HG02798 (cell line): ENCODE data around the gene NR5A1.

Source experiments
- ATAC-seq: cut with Tn5 transposase; IDR thresholded peaks from one replicate; pipeline ENCODE4 v1.9.1; 2021; ENCODE audit warnings: mild to moderate bottlenecking; ENCODE audit not compliant: unreplicated experiment, poor library complexity

The NR5A1 gene

DNA sequence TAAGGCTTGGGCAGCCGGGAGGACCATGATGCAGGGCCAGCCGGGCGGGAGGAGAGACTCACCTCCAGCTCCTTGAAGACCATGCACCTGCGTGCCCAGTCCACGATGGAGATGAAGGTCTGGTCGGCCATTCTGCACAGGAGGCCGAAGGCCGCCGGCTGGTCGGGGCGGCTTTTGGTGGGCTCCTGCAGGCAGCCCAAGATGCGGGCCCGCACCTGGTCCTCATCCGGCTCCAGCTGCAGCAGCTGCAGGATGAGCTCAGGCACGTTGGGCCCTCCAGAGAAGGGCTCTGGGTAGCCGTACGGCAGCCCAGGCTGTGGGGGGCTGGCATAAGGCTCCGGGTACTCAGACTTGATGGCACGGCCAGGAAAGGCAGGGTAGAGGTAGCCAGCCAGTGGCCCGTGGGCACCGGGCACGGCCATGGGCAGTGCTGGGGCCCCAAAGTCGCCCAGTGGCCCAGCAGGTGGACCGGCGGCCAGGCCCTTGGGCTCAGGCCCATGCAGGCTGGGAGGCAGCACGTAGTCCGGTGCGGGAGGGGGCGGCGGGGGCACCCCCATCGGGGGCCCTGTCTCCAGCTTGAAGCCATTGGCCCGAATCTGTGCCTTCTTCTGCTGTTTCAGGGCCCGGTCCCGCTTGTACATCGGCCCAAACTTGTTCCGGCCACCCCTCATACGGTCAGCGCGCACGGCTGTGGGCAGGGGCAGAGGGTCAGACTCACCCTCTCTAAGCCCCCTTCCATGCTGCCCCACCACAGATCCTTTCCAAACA, 7.0 kb downstream of the NR5A1 start:
- no peak for ATAC-seq

GRCh38 chr9:124499216-124499615, 8.0 kb downstream of the NR5A1 start:
- no peak for ATAC-seq

- no peak for ATAC-seq
Measured at GRCh38 chr9:124498499-124499146, 8.6 kb downstream of the NR5A1 start.

GRCh38 chr9:124498040-124498439, 9.2 kb downstream of the NR5A1 start:
- ATAC-seq: no peak

DNA sequence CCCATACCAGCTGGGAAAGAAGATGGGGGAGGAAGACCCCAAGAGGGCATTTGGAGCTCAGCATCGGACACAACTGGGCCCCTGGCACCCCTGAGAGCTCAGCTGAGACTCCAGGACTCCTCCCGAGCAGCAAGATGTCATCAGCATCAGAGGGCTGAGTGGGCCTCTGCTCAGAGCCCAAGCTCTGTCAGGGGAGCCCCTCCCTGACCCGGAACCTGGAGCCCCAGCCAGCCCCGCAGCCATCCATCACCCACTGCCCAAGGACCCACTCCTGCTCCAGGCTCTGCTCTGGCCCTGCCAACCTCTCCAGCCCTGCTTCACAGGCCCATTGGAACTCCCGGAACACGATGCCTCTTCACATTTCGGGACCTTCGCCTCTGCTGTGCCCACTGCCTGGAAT, 9.8 kb downstream of the NR5A1 start:
- ATAC-seq: no peak

DNA sequence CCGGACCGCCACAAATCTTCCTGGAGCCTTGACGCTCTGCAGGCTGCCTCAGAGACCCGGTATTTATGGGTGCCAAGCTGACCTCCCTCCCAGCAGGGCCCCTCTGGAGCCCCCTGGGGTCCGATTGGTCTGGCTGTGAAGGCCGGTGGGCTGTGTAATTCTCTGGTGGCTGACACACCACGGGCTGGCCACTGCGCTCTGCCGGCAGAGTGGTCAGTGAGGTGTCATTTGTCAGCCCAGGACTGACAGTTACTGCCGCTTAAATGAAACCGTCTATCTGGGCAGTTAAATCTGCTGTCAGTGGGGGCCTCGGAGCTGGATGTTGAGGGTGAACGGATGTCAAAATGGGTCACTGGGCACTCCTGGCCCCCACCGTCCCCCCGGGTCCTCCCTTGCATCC, 10.7 kb downstream of the NR5A1 start:
- ATAC-seq: no peak

DNA sequence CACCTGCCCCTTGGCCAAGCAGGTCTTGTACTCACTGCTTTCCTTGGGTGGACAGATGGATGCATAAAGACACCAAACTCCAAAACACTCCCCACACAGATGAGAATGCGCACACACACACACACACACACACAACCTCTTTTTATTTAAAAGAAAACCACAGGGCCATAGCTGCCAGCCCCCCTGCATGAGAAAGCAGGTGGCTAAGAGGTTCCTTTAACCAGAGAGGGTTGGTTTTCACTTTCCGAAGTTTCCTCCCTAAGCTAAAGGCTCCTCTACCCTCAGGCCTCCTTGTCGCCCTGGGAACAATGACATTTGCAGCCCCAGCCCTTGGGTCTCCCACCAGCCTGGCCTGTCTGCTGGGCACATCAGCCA, 11.1 kb downstream of the NR5A1 start:
- ATAC-seq: no peak

DNA sequence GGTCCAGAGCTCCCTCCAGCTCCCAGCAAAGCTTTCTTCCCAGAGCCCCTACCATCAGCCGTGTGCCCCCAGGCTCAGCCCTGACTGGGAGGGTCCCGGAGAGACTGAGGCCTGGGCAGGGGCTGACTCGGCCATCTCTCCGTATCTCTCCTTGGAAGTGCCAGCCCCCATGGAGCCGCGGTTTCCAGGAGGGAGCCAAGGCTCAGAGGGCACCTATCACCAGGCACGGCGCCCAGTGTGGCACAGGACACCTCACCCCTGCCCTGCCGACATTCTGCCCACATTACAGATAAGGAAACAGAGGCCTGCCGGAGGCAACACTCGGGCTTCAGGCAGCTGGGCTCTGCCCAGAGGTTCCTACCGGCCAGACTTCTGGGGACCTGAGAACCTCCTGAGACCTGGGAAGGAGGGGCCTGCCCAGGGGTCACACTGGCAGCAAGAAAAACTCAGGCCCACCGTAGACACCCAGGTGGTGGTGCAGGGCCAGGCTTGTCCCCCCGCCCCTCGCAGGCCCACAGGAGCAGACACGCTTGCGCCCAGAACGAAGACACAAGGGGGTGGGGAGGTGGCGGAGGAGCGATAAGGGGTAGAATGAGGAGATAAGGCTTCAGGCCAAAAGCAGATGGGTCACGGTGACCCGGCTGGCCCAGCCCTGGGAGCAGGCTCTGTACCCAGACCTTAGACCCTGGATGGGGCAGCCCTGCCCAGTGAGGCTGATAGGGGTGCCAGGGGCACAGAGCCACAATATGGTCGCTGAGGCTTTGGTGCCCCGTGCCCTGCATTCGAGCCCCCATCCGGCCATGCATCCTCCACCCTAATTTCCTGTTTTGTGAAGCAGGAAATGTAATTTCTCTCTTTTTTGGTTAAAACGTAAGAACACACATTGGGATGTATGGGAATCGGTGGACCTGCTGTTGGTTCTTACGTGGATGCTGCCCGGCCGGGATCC, 11.8 kb downstream of the NR5A1 start:
- no peak for ATAC-seq

GRCh38 chr9:124493794-124494479, 13.3 kb downstream of the NR5A1 start:
- peak; percentile 74 for ATAC-seq

DNA sequence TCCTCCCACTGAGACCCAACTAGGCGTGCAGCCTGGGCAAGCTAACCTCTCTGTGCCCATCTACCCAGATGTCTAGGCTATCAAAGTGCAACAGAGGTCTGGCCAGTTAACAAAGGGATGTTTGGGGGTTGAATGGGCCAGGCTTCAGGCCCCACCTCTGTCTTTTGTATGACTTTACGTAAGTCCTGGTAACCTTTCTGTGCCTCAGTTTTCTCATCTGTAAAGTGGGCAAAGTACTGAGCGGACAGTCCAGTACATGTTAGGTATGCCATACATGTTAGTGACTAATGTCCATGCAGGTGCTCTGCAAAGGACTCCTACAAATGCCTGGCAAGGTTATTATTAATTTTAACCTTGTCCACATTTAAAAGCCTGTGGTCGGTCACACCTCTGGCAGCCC, 14.0 kb downstream of the NR5A1 start:
- no peak for ATAC-seq

DNA sequence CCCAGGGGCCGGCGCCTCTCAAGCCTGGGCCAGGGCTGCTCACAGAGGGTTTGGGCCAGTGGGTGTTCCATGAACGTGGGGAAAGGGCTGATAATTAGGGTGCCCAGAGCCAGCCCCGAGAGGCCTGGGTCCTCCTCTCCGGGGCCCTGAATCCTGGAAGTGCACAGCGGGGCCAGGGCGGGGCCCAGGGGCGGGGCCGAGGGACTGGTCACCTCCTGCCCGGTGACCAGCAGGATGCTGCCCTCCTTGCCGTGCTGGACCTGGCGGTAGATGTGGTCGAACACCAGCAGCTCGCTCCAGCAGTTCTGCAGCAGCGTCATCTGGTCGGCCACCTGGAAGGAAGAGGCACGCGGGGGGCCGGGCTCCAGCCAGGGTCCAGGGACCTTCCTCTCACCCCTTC, 14.4 kb downstream of the NR5A1 start:
- no peak for ATAC-seq

- ATAC-seq: no peak
Measured at GRCh38 chr9:124491049-124491975, 15.9 kb downstream of the NR5A1 start.

DNA sequence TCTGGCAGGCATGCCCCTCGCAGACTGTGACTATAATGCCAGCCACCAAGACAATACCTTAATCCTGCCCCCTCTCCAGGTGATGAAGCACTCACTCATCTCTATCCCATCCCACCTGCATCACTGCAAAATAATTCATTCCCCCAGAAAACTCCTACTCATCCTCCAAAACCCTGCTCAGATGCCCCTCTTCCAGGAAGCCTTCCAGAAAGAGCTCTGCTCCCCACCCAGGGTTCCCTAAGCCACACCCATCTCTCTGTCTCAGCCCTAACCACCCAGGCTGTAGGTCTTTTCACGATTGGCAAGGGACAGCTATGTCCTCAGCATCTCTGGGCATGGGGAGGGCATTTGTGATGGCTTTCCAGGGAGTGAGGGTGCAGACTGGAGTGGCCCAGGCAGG, 17.2 kb downstream of the NR5A1 start:
- ATAC-seq: no peak

- no peak for ATAC-seq
Measured at GRCh38 chr9:124489222-124489621, 18.0 kb downstream of the NR5A1 start.

DNA sequence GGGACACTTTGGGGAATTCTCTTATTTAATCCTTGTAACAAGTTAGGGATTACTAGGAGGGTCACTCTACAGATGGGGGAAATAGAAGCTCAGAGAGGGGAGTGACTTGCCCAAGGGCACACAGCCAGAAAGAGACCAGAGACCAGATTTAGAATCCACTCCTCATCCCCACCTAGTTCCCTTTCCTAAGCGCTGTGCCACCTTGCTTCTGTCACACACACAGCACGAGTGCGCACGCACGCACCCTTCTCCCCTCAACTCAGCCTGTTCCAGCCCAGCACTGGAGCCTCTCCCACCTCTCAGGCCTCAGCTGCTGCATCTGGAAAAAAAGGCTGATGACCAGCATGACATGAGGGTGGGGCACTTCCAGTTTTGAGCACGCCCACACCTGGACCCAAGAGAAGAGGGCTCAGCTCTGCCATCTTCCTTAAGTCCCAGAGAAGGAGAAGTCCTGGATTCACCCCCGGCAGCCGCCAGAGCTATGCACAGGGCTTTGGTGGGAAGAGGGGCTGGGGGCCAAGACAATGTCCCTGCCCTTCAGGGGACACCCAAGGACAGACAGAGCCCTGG, 18.5 kb downstream of the NR5A1 start:
- no peak for ATAC-seq

DNA sequence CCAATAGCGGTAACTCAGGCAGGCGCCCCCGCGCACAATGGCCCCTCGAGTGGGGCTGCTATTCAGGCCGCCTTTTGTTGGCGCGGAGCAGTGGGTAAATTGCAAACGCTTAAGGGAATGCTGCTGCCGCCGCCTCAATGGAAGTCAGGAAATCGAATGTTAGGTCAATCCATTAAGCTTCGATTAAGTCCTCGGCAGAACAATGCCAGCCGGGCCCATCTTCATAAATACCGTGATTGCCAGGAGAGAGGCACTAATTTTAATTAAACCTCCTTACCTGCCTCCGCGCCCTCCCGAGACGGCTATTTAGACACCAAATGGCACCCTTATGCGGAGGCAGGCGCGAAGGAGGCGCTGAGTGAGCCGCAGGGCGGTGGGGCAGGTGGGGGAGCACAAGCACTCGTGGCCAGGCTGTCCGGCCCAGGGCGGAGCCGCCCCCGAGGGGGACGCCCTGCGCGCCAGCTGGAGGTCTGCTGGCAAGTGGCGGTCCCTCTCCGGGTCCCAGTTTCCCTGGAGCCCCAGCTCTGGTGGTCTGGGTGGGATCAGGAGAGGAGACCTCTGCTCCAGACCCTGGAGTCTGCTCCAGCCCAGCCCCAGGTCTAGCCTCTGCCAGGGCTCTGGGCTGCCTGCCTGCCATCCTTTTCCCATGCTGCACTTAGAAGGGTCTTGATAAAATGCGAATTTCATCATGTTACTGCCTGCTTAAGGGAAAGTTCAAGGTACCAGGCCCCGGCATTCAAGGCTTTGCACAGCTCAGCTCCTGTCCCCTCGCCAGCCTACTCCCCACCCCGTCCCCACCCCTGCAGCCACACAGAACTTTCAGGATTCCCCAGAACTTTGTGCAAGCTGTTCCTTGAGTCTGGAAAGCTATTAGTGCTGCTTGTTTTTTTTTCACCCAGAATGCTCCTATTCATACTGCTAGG, 19.7 kb downstream of the NR5A1 start:
- ATAC-seq: no peak

DNA sequence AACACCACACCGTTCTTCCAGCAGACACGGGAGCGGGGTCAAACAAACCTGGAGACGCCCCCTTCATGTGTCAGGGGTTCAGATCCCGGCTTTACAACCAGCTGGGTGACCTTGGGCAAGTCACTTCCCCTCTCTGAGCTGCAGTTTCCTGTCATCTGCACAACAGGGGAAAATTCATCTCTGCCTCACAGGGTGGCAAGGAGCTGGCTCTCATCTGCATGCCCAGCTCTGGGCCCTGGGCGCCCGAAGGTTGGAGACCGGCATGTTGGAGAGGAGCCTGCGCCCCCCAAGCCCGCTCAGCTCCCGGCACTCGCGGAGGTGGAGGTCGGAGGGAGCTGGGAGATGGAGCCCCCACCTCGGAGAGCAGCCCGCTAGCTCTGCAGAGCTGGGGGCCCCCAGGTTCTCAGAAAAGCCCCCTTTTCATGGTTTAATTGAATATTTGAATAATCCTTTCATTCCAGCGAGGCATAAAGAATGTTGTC, 20.4 kb downstream of the NR5A1 start:
- no peak for ATAC-seq

DNA sequence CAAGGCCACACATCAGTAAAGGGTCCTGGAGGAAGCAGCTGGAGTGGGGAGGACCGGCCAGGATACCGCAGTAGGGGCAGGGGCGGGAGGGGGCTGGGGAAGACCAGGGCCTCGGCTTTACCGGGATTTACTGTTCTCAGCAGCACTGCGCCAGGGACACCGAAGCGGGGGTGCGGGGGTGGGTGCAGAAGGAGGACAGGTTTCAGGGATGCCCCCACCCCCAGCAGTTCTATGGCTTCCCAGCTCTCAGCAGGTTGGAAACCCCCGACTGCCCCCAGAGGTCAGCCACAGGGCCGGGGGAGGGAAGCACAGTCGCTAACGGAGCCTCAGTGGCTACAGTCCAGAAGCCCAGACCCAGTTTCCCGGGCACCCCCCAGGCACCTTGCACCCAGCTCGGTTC, 21.3 kb downstream of the NR5A1 start:
- no peak for ATAC-seq
